ENCODE results near the gene MSMP. TPM values are rescaled to one million over a fixed set of nuclear protein-coding genes. Genes with fewer than 3 reads are reported as not detected.
A peak's percentile ranks its signal among the peaks of the same experiment; 100 is the strongest.

The MSMP gene
- total RNA-seq, 2 donors from 2014 or later = not detected

- DNase-seq = peak; percentile 46 to 58 (median 50)
- H3K27ac ChIP-seq = peak overlapping the region; percentile 79 to 90 (median 86)
- peaks cover 0 to 17% of the 10 kb centered on the region in 2 donors for H3K36me3 ChIP-seq (replicated peaks in 1 of 2; ENCODE audit: insufficient read depth in 1 of 2, low read depth in 2 of 2)
- TF ChIP-seq POLR2A (IDR thresholded peaks at IDR 0.05) (no peak), CTCF (IDR thresholded peaks at IDR 0.05) (no peak)
- intact Hi-C loops (cut with DNase I) = no loop called here
- H3K4me3 ChIP-seq = peak overlapping the region; percentile 82 to 90
- H3K9me3 ChIP-seq = no peaks in the 10 kb centered on the region
- H3K4me1 ChIP-seq = peaks cover 39% of the 10 kb centered on the region
- 1 to 3% methylated on average over 19 of the region's 19 CpGs for WGBS, 2 donors
- no peaks in the 10 kb centered on the region for H3K27me3 ChIP-seq
- peak; percentile 52 for ATAC-seq
Observed at GRCh38 chr9:35749515-35750255, 4.4 kb downstream of the MSMP start.

- peaks cover 39% of the 10 kb centered on the region for H3K4me1 ChIP-seq
- intact Hi-C loops (cut with DNase I) = no loop called here
- ATAC-seq = peak; percentile 95
Observed at GRCh38 chr9:35748858-35749514, 5.1 kb downstream of the MSMP start, which contains the start of the genes GBA2 and RGP1. GBA2 (minus strand) TSS chr9:35749228; CDS start chr9:35748704, 524 bp downstream. RGP1 (plus strand) TSS chr9:35749287; CDS start chr9:35749756, 469 bp downstream.

GRCh38 chr9:35748242-35748857 is 5.7 kb downstream of the MSMP start:
- WGBS, 2 donors = 0 to 1% methylated on average over 6 to 24 of the region's 24 CpGs
- TF ChIP-seq POLR2A (IDR thresholded peaks at IDR 0.05) (no peak), CTCF (IDR thresholded peaks at IDR 0.05) (no peak)
- Histone ChIP-seq H3K9me3 (no peaks in the 10 kb centered on the region), H3K27ac (peak overlapping the region; percentile 79 to 90 (median 86)), H3K27me3 (no peaks in the 10 kb centered on the region), H3K36me3 (replicated peaks in 1 of 2; ENCODE audit: insufficient read depth in 1 of 2, low read depth in 2 of 2) (peaks cover 0 to 10% of the 10 kb centered on the region in 2 donors), H3K4me3 (peak overlapping the region; percentile 88 to 90), H3K4me1 (peaks cover 39% of the 10 kb centered on the region)
- DNase-seq = peak in 1 of 4 donors; percentile 6
- intact Hi-C loops (cut with DNase I) = no loop called here
- ATAC-seq = no peak

More at GRCh38 chr9:35748858-35749514, 5.1 kb downstream of the MSMP start, which contains the start of the genes GBA2 and RGP1:
- peak within 1 kb of the TSS; percentile 88 to 90 for H3K4me3 ChIP-seq
- H3K27ac ChIP-seq = peak within 1 kb of the TSS; percentile 79 to 90 (median 86)
- peak; percentile 82 to 86 (median 84) for DNase-seq
- no peaks in the 10 kb centered on the region for H3K27me3 ChIP-seq
- TF ChIP-seq CTCF (IDR thresholded peaks at IDR 0.05) = peak in 1 of 7 experiments; percentile 1
- TF ChIP-seq POLR2A (IDR thresholded peaks at IDR 0.05) = peak; percentile 66 to 74 (median 66)
- H3K9me3 ChIP-seq = no peaks in the 10 kb centered on the region
- peaks cover 0 to 15% of the 10 kb centered on the region in 2 donors for H3K36me3 ChIP-seq (replicated peaks in 1 of 2; ENCODE audit: insufficient read depth in 1 of 2, low read depth in 2 of 2)
- WGBS, 2 donors = 0 to 1% methylated on average over 3 to 66 of the region's 69 CpGs

GRCh38 chr9:35746583-35746982 is 7.5 kb downstream of the MSMP start:
- intact Hi-C loops (cut with DNase I) = no loop called here
- DNase-seq = peak in 1 of 4 donors; percentile 3
- Histone ChIP-seq H3K4me3 (no peak overlapping the region), H3K4me1 (peaks cover 39% of the 10 kb centered on the region), H3K27ac (no peak overlapping the region), H3K36me3 (replicated peaks in 1 of 2; ENCODE audit: insufficient read depth in 1 of 2, low read depth in 2 of 2) (peaks cover 0 to 4% of the 10 kb centered on the region in 2 donors), H3K27me3 (no peaks in the 10 kb centered on the region), H3K9me3 (no peaks in the 10 kb centered on the region)
- TF ChIP-seq CTCF (IDR thresholded peaks at IDR 0.05) (no peak), POLR2A (IDR thresholded peaks at IDR 0.05) (no peak)
- no peak for ATAC-seq
- 10 to 22% methylated on average over 3 of the region's 3 CpGs for WGBS, 2 donors
